ENCODE results near the gene MLLT3. TPM values are rescaled to one million over a fixed set of nuclear protein-coding genes. Genes with fewer than 3 reads are reported as not detected.

MLLT3 gene
- total RNA-seq, 1 donor from 2014 or later: 65.8 TPM

DNA sequence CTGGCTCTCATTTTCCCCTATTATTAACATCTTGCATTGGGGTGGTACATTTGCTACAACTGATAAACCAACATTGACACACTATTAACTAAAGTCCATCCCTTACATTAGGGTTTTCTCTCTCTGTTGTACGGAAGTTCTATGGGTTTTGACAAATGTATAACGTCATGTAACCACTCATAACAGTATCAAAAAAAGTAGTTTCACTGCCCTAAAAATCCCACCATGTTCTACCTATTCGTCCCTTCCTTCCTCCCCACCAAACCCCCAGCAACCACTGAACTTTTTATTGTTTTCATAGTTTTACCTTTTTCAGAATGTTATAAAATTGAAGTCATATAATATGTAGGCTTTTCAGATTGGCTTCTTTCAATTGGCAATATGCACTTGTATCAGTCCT, 40.1 kb downstream of the MLLT3 start:
- Histone ChIP-seq H3K4me1 (ENCODE audit: control insufficient read depth in 3 of 3, insufficient read depth in 3 of 3, low read length in 3 of 3) (no peaks in the 10 kb centered on the region), H3K27ac (ENCODE audit: low read depth, low read length) (no peak overlapping the region), H3K9ac (ENCODE audit: low read depth in 1 of 3, low read length in 3 of 3) (no peak overlapping the region), H3K9me3 (ENCODE audit: control insufficient read depth in 3 of 3, low read length in 3 of 3) (no peaks in the 10 kb centered on the region), H3K36me3 (ENCODE audit: control insufficient read depth in 3 of 3, insufficient read depth in 3 of 3, low read length in 3 of 3) (no peaks in the 10 kb centered on the region), H3K27me3 (ENCODE audit: control insufficient read depth in 3 of 3, insufficient read depth in 3 of 3, low read length in 3 of 3) (no peaks in the 10 kb centered on the region), H3K4me3 (ENCODE audit: low read length in 3 of 3) (no peak overlapping the region)

GRCh38 chr9:20580673-20581072, 41.6 kb downstream of the MLLT3 start:
- H3K27me3 ChIP-seq (ENCODE audit: control insufficient read depth in 3 of 3, insufficient read depth in 3 of 3, low read length in 3 of 3): no peaks in the 10 kb centered on the region
- peaks cover 0 to under 1% (median 0%) of the 10 kb centered on the region in 3 donors for H3K9me3 ChIP-seq (ENCODE audit: control insufficient read depth in 3 of 3, low read length in 3 of 3)
- H3K9ac ChIP-seq (ENCODE audit: low read depth in 1 of 3, low read length in 3 of 3): no peak overlapping the region
- H3K27ac ChIP-seq (ENCODE audit: low read depth, low read length): no peak overlapping the region
- no peaks in the 10 kb centered on the region for H3K4me1 ChIP-seq (ENCODE audit: control insufficient read depth in 3 of 3, insufficient read depth in 3 of 3, low read length in 3 of 3)
- H3K4me3 ChIP-seq (ENCODE audit: low read length in 3 of 3): no peak overlapping the region
- H3K36me3 ChIP-seq (ENCODE audit: control insufficient read depth in 3 of 3, insufficient read depth in 3 of 3, low read length in 3 of 3): no peaks in the 10 kb centered on the region

- Histone ChIP-seq H3K9ac (ENCODE audit: low read depth in 1 of 3, low read length in 3 of 3) (no peak overlapping the region), H3K27ac (ENCODE audit: low read depth, low read length) (no peak overlapping the region), H3K4me1 (ENCODE audit: control insufficient read depth in 3 of 3, insufficient read depth in 3 of 3, low read length in 3 of 3) (no peaks in the 10 kb centered on the region), H3K4me3 (ENCODE audit: low read length in 3 of 3) (no peak overlapping the region), H3K27me3 (ENCODE audit: control insufficient read depth in 3 of 3, insufficient read depth in 3 of 3, low read length in 3 of 3) (no peaks in the 10 kb centered on the region), H3K9me3 (ENCODE audit: control insufficient read depth in 3 of 3, low read length in 3 of 3) (peaks cover 0 to 2% (median 0%) of the 10 kb centered on the region in 3 donors), H3K36me3 (ENCODE audit: control insufficient read depth in 3 of 3, insufficient read depth in 3 of 3, low read length in 3 of 3) (no peaks in the 10 kb centered on the region)
Measured at GRCh38 chr9:20579524-20580314, 42.6 kb downstream of the MLLT3 start.

DNA sequence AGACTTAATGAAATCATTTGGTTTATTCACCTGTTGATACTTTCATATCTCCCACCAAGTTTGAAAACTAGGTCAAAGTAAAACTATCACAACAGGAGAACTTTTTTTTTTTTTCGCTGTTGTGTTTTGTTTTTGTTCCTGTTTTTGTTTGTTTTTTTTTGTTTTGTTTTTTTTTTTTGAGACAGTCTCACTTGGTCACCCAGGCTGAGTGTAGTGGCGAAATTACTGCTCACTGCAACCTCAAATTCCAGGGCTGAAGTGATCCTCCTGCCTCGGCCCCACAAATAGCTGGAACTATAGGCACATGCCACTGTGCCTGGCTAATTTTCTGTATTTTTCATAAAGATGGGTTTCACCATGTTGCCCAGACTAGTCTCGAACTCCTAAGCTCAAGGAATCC, 49.3 kb downstream of the MLLT3 start:
- Histone ChIP-seq H3K4me3 (ENCODE audit: low read length in 3 of 3) (no peak overlapping the region), H3K36me3 (ENCODE audit: control insufficient read depth in 3 of 3, insufficient read depth in 3 of 3, low read length in 3 of 3) (no peaks in the 10 kb centered on the region), H3K27me3 (ENCODE audit: control insufficient read depth in 3 of 3, insufficient read depth in 3 of 3, low read length in 3 of 3) (no peaks in the 10 kb centered on the region), H3K4me1 (ENCODE audit: control insufficient read depth in 3 of 3, insufficient read depth in 3 of 3, low read length in 3 of 3) (peaks cover 0 to 8% (median 2%) of the 10 kb centered on the region in 3 donors), H3K9ac (ENCODE audit: low read depth in 1 of 3, low read length in 3 of 3) (no peak overlapping the region), H3K27ac (ENCODE audit: low read depth, low read length) (no peak overlapping the region), H3K9me3 (ENCODE audit: control insufficient read depth in 3 of 3, low read length in 3 of 3) (peaks cover 0 to 2% (median 0%) of the 10 kb centered on the region in 3 donors)

DNA sequence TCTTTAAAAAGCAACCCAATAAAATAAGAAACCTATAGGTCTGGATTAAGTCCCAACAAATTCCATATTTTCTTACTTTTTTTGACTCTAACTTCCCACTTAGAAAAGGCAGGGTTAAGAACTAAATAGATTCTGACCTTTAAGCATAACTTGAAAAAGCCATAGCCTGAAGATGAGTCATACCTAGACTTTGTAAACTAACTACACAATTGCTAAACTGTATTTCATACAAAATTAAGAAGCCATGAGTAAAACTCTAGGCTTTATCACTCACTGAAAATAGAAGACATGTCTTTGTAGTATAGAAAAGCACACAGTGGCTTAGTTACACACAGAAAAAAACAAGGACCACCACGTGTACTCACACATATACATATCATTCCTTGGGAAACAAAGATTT, 51.5 kb downstream of the MLLT3 start:
- Histone ChIP-seq H3K27me3 (ENCODE audit: control insufficient read depth in 3 of 3, insufficient read depth in 3 of 3, low read length in 3 of 3) (no peaks in the 10 kb centered on the region), H3K36me3 (ENCODE audit: control insufficient read depth in 3 of 3, insufficient read depth in 3 of 3, low read length in 3 of 3) (no peaks in the 10 kb centered on the region), H3K4me3 (ENCODE audit: low read length in 3 of 3) (no peak overlapping the region), H3K4me1 (ENCODE audit: control insufficient read depth in 3 of 3, insufficient read depth in 3 of 3, low read length in 3 of 3) (peaks cover 0 to 8% (median 2%) of the 10 kb centered on the region in 3 donors), H3K27ac (ENCODE audit: low read depth, low read length) (no peak overlapping the region), H3K9me3 (ENCODE audit: control insufficient read depth in 3 of 3, low read length in 3 of 3) (peaks cover 0 to 2% (median 0%) of the 10 kb centered on the region in 3 donors), H3K9ac (ENCODE audit: low read depth in 1 of 3, low read length in 3 of 3) (no peak overlapping the region)

- H3K9me3 ChIP-seq (ENCODE audit: control insufficient read depth in 3 of 3, low read length in 3 of 3): no peaks in the 10 kb centered on the region
- no peaks in the 10 kb centered on the region for H3K36me3 ChIP-seq (ENCODE audit: control insufficient read depth in 3 of 3, insufficient read depth in 3 of 3, low read length in 3 of 3)
- H3K27ac ChIP-seq (ENCODE audit: low read depth, low read length): no peak overlapping the region
- H3K9ac ChIP-seq (ENCODE audit: low read depth in 1 of 3, low read length in 3 of 3): no peak overlapping the region
- H3K4me3 ChIP-seq (ENCODE audit: low read length in 3 of 3): no peak overlapping the region
- H3K4me1 ChIP-seq (ENCODE audit: control insufficient read depth in 3 of 3, insufficient read depth in 3 of 3, low read length in 3 of 3): peaks cover 0 to 8% (median 2%) of the 10 kb centered on the region in 3 donors
- H3K27me3 ChIP-seq (ENCODE audit: control insufficient read depth in 3 of 3, insufficient read depth in 3 of 3, low read length in 3 of 3): no peaks in the 10 kb centered on the region
Measured at GRCh38 chr9:20570087-20570486, 52.2 kb downstream of the MLLT3 start.

DNA sequence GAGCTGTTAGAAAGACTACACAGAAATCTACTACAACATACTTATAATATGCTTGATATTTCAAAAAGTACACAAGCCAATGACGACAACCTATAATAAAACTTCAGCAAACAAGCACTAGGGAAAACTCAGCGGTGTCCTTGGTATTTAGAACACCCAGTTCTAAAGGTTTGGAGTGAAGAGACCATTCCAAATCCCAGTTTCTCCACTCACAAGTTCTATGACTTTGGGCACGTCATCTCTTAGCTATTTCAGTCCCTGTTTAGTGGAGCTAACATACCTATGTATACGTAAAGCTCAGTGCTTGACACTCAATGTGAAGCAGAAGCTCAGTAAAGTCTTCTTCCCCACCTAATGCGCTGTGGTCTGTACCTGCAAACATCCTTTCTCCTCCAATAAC, 52.8 kb downstream of the MLLT3 start:
- Histone ChIP-seq H3K9ac (ENCODE audit: low read depth in 1 of 3, low read length in 3 of 3) (no peak overlapping the region), H3K27me3 (ENCODE audit: control insufficient read depth in 3 of 3, insufficient read depth in 3 of 3, low read length in 3 of 3) (no peaks in the 10 kb centered on the region), H3K36me3 (ENCODE audit: control insufficient read depth in 3 of 3, insufficient read depth in 3 of 3, low read length in 3 of 3) (no peaks in the 10 kb centered on the region), H3K4me1 (ENCODE audit: control insufficient read depth in 3 of 3, insufficient read depth in 3 of 3, low read length in 3 of 3) (peaks cover under 1 to 8% (median 2%) of the 10 kb centered on the region in 3 donors), H3K27ac (ENCODE audit: low read depth, low read length) (no peak overlapping the region), H3K9me3 (ENCODE audit: control insufficient read depth in 3 of 3, low read length in 3 of 3) (no peaks in the 10 kb centered on the region), H3K4me3 (ENCODE audit: low read length in 3 of 3) (no peak overlapping the region)

DNA sequence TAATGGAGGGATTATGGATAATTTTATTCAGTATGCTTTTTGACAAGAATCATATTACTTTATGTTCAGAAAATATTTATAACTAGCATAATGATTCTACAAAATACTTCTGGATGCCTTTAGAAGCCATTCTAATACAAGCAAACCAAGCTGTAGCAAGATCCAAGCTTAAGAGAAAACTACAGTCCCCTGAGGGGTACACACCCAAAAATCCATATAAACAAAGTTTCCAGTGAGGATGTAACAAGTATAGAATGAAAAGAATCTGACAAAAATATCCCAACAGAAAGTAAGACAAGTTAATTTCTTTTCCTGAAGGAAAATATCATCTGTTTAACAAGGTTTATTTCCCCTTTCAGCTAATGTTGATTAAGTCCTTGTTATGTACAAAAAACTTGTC, 53.9 kb downstream of the MLLT3 start:
- Histone ChIP-seq H3K4me1 (ENCODE audit: control insufficient read depth in 3 of 3, insufficient read depth in 3 of 3, low read length in 3 of 3) (peaks cover 2 to 11% (median 2%) of the 10 kb centered on the region in 3 donors), H3K27me3 (ENCODE audit: control insufficient read depth in 3 of 3, insufficient read depth in 3 of 3, low read length in 3 of 3) (no peaks in the 10 kb centered on the region), H3K4me3 (ENCODE audit: low read length in 3 of 3) (no peak overlapping the region), H3K36me3 (ENCODE audit: control insufficient read depth in 3 of 3, insufficient read depth in 3 of 3, low read length in 3 of 3) (no peaks in the 10 kb centered on the region), H3K9ac (ENCODE audit: low read depth in 1 of 3, low read length in 3 of 3) (no peak overlapping the region), H3K9me3 (ENCODE audit: control insufficient read depth in 3 of 3, low read length in 3 of 3) (no peaks in the 10 kb centered on the region), H3K27ac (ENCODE audit: low read depth, low read length) (no peak overlapping the region)

GRCh38 chr9:20566401-20566800, 55.9 kb downstream of the MLLT3 start:
- no peak overlapping the region for H3K27ac ChIP-seq (ENCODE audit: low read depth, low read length)
- no peak overlapping the region for H3K9ac ChIP-seq (ENCODE audit: low read depth in 1 of 3, low read length in 3 of 3)
- H3K36me3 ChIP-seq (ENCODE audit: control insufficient read depth in 3 of 3, insufficient read depth in 3 of 3, low read length in 3 of 3): no peaks in the 10 kb centered on the region
- no peaks in the 10 kb centered on the region for H3K9me3 ChIP-seq (ENCODE audit: control insufficient read depth in 3 of 3, low read length in 3 of 3)
- H3K4me1 ChIP-seq (ENCODE audit: control insufficient read depth in 3 of 3, insufficient read depth in 3 of 3, low read length in 3 of 3): peaks cover 2 to 11% (median 2%) of the 10 kb centered on the region in 3 donors
- no peaks in the 10 kb centered on the region for H3K27me3 ChIP-seq (ENCODE audit: control insufficient read depth in 3 of 3, insufficient read depth in 3 of 3, low read length in 3 of 3)
- no peak overlapping the region for H3K4me3 ChIP-seq (ENCODE audit: low read length in 3 of 3)

GRCh38 chr9:20564650-20565049, 57.6 kb downstream of the MLLT3 start:
- peaks cover 0 to 9% (median 2%) of the 10 kb centered on the region in 3 donors for H3K4me1 ChIP-seq (ENCODE audit: control insufficient read depth in 3 of 3, insufficient read depth in 3 of 3, low read length in 3 of 3)
- no peak overlapping the region for H3K4me3 ChIP-seq (ENCODE audit: low read length in 3 of 3)
- H3K9me3 ChIP-seq (ENCODE audit: control insufficient read depth in 3 of 3, low read length in 3 of 3): no peaks in the 10 kb centered on the region
- no peak overlapping the region for H3K27ac ChIP-seq (ENCODE audit: low read depth, low read length)
- H3K27me3 ChIP-seq (ENCODE audit: control insufficient read depth in 3 of 3, insufficient read depth in 3 of 3, low read length in 3 of 3): no peaks in the 10 kb centered on the region
- no peaks in the 10 kb centered on the region for H3K36me3 ChIP-seq (ENCODE audit: control insufficient read depth in 3 of 3, insufficient read depth in 3 of 3, low read length in 3 of 3)
- H3K9ac ChIP-seq (ENCODE audit: low read depth in 1 of 3, low read length in 3 of 3): no peak overlapping the region

All from skeletal muscle tissue (tissue), 4 donors.